H7 (cell line): ENCODE data around the gene RAPSN. TPM values are rescaled to one million over a fixed set of nuclear protein-coding genes. Genes with fewer than 3 reads are reported as not detected.

ENCODE experiments used
- total RNA-seq: library from RNA; depleted of rRNA; stranded (reverse); fragments of >200 nt; shearing (Covaris generic); gene quantifications from 2 replicates; pipeline ENCODE4 v1.2.3, GENCODE V29; 2014; rRNA removed

The RAPSN gene
- total RNA-seq, 1 experiment from 2014 or later = 0.42 TPM

Other genes with a start within 250 kb of the RAPSN start
- gene DDB2, start 234.2 kb downstream of the RAPSN start, total RNA-seq = 13.9 and 23.7 TPM in 2 replicates
- gene ACP2, start 200.3 kb downstream of the RAPSN start, total RNA-seq = 24.2 and 25.5 TPM in 2 replicates
- 22.4 and 25.4 TPM in 2 replicates for gene NR1H3, start 191.1 kb downstream of the RAPSN start, total RNA-seq
- gene MADD, start 179.0 kb downstream of the RAPSN start, total RNA-seq = 21.3 and 22.7 TPM in 2 replicates
- not detected in 2 replicates for gene MYBPC3, start 96.4 kb downstream of the RAPSN start, total RNA-seq
- 0.42 and 0.81 TPM in 2 replicates for gene SPI1, start 70.6 kb downstream of the RAPSN start, total RNA-seq
- gene SLC39A13, start 40.5 kb downstream of the RAPSN start, total RNA-seq = 26.7 and 29.0 TPM in 2 replicates
- gene PSMC3, start 22.7 kb downstream of the RAPSN start, total RNA-seq = 132 and 162 TPM in 2 replicates
- 119 and 155 TPM in 2 replicates for gene CELF1, start 104.0 kb upstream of the RAPSN start, total RNA-seq
- gene PTPMT1, start 116.5 kb upstream of the RAPSN start, total RNA-seq = 83.9 and 95.1 TPM in 2 replicates
- 20.1 and 23.7 TPM in 2 replicates for gene KBTBD4, start 129.8 kb upstream of the RAPSN start, total RNA-seq
- 82.1 and 101 TPM in 2 replicates for gene NDUFS3, start 129.9 kb upstream of the RAPSN start, total RNA-seq
- not detected in 2 replicates for gene FAM180B, start 137.5 kb upstream of the RAPSN start, total RNA-seq
- gene C1QTNF4, start 145.3 kb upstream of the RAPSN start, total RNA-seq = 5.0 and 5.2 TPM in 2 replicates
- gene MTCH2, start 193.4 kb upstream of the RAPSN start, total RNA-seq = 143 and 148 TPM in 2 replicates